ENCODE data around the gene MRPL18. TPM values are rescaled to one million over a fixed set of nuclear protein-coding genes. Genes with fewer than 3 reads are reported as not detected.

The MRPL18 gene
- total and polyA plus RNA-seq, 9 of the 15 experiments (the other 6 are each of a cell fraction or from before 2014, with no cell fraction given), result 149 to 456 (median 196) TPM

DNA sequence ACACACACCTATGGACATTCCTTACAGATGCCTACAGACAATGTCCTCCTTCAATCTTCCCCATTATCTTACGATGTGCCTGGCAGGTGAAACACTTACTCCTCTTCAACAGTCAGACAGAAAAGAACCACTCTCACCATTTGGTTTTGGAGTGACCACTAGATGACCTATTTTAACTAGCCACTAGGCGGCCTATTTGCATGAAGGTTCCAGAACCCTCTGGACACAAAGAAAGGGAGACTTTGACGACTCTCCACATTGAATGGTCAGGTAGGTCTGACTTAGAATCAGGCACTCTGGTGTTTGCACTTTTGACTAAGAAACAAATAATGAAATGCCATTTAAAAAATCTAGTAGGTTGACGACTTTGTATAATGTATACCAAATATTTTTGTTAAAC, 51.8 kb downstream of the MRPL18 start (continued):
- TF ChIP-seq, protein P1, sequence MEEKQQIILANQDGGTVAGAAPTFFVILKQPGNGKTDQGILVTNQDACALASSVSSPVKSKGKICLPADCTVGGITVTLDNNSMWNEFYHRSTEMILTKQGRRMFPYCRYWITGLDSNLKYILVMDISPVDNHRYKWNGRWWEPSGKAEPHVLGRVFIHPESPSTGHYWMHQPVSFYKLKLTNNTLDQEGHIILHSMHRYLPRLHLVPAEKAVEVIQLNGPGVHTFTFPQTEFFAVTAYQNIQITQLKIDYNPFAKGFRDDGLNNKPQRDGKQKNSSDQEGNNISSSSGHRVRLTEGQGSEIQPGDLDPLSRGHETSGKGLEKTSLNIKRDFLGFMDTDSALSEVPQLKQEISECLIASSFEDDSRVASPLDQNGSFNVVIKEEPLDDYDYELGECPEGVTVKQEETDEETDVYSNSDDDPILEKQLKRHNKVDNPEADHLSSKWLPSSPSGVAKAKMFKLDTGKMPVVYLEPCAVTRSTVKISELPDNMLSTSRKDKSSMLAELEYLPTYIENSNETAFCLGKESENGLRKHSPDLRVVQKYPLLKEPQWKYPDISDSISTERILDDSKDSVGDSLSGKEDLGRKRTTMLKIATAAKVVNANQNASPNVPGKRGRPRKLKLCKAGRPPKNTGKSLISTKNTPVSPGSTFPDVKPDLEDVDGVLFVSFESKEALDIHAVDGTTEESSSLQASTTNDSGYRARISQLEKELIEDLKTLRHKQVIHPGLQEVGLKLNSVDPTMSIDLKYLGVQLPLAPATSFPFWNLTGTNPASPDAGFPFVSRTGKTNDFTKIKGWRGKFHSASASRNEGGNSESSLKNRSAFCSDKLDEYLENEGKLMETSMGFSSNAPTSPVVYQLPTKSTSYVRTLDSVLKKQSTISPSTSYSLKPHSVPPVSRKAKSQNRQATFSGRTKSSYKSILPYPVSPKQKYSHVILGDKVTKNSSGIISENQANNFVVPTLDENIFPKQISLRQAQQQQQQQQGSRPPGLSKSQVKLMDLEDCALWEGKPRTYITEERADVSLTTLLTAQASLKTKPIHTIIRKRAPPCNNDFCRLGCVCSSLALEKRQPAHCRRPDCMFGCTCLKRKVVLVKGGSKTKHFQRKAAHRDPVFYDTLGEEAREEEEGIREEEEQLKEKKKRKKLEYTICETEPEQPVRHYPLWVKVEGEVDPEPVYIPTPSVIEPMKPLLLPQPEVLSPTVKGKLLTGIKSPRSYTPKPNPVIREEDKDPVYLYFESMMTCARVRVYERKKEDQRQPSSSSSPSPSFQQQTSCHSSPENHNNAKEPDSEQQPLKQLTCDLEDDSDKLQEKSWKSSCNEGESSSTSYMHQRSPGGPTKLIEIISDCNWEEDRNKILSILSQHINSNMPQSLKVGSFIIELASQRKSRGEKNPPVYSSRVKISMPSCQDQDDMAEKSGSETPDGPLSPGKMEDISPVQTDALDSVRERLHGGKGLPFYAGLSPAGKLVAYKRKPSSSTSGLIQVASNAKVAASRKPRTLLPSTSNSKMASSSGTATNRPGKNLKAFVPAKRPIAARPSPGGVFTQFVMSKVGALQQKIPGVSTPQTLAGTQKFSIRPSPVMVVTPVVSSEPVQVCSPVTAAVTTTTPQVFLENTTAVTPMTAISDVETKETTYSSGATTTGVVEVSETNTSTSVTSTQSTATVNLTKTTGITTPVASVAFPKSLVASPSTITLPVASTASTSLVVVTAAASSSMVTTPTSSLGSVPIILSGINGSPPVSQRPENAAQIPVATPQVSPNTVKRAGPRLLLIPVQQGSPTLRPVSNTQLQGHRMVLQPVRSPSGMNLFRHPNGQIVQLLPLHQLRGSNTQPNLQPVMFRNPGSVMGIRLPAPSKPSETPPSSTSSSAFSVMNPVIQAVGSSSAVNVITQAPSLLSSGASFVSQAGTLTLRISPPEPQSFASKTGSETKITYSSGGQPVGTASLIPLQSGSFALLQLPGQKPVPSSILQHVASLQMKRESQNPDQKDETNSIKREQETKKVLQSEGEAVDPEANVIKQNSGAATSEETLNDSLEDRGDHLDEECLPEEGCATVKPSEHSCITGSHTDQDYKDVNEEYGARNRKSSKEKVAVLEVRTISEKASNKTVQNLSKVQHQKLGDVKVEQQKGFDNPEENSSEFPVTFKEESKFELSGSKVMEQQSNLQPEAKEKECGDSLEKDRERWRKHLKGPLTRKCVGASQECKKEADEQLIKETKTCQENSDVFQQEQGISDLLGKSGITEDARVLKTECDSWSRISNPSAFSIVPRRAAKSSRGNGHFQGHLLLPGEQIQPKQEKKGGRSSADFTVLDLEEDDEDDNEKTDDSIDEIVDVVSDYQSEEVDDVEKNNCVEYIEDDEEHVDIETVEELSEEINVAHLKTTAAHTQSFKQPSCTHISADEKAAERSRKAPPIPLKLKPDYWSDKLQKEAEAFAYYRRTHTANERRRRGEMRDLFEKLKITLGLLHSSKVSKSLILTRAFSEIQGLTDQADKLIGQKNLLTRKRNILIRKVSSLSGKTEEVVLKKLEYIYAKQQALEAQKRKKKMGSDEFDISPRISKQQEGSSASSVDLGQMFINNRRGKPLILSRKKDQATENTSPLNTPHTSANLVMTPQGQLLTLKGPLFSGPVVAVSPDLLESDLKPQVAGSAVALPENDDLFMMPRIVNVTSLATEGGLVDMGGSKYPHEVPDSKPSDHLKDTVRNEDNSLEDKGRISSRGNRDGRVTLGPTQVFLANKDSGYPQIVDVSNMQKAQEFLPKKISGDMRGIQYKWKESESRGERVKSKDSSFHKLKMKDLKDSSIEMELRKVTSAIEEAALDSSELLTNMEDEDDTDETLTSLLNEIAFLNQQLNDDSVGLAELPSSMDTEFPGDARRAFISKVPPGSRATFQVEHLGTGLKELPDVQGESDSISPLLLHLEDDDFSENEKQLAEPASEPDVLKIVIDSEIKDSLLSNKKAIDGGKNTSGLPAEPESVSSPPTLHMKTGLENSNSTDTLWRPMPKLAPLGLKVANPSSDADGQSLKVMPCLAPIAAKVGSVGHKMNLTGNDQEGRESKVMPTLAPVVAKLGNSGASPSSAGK (IDR thresholded peaks at IDR 0.05), result 0 out of 2 replicates have a peak, but pooled peaks have one; percentile 7
- peak in 1 of 3 experiments; percentile 18 for TF ChIP-seq YY1 (IDR thresholded peaks at IDR 0.05; ENCODE audit: borderline replicate concordance in 1 of 3, control insufficient read depth in 1 of 3, extremely low read depth in 1 of 3, insufficient read depth in 3 of 3, insufficient read length in 1 of 3, insufficient replicate concordance in 2 of 3, low read depth in 1 of 3, low read length in 2 of 3)
- TF ChIP-seq RAD21 (CRISPR knock-in tag; conservative IDR thresholded peaks at IDR 0.05 in 1 of 2, IDR thresholded peaks at IDR 0.05 in 1 of 2), result peak in 1 of 2 experiments; percentile 57; a peak in 2 of 4 replicates
- peak; percentile 38; the same call in 1 of the 2 replicates for TF ChIP-seq EP300 (IDR thresholded peaks at IDR 0.05; ENCODE audit: low read length)
- TF ChIP-seq, protein P2, sequence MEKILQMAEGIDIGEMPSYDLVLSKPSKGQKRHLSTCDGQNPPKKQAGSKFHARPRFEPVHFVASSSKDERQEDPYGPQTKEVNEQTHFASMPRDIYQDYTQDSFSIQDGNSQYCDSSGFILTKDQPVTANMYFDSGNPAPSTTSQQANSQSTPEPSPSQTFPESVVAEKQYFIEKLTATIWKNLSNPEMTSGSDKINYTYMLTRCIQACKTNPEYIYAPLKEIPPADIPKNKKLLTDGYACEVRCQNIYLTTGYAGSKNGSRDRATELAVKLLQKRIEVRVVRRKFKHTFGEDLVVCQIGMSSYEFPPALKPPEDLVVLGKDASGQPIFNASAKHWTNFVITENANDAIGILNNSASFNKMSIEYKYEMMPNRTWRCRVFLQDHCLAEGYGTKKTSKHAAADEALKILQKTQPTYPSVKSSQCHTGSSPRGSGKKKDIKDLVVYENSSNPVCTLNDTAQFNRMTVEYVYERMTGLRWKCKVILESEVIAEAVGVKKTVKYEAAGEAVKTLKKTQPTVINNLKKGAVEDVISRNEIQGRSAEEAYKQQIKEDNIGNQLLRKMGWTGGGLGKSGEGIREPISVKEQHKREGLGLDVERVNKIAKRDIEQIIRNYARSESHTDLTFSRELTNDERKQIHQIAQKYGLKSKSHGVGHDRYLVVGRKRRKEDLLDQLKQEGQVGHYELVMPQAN (IDR thresholded peaks at IDR 0.05; ENCODE audit: borderline replicate concordance), result no peak
- no peak for TF ChIP-seq ZNF384 (IDR thresholded peaks at IDR 0.05; ENCODE audit: low read depth, low read length)
- TF ChIP-seq, protein P3, sequence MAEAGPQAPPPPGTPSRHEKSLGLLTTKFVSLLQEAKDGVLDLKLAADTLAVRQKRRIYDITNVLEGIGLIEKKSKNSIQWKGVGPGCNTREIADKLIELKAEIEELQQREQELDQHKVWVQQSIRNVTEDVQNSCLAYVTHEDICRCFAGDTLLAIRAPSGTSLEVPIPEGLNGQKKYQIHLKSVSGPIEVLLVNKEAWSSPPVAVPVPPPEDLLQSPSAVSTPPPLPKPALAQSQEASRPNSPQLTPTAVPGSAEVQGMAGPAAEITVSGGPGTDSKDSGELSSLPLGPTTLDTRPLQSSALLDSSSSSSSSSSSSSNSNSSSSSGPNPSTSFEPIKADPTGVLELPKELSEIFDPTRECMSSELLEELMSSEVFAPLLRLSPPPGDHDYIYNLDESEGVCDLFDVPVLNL (CRISPR knock-in tag; IDR thresholded peaks at IDR 0.05; ENCODE audit: low read depth), result no peak
- TF ChIP-seq, protein P4, sequence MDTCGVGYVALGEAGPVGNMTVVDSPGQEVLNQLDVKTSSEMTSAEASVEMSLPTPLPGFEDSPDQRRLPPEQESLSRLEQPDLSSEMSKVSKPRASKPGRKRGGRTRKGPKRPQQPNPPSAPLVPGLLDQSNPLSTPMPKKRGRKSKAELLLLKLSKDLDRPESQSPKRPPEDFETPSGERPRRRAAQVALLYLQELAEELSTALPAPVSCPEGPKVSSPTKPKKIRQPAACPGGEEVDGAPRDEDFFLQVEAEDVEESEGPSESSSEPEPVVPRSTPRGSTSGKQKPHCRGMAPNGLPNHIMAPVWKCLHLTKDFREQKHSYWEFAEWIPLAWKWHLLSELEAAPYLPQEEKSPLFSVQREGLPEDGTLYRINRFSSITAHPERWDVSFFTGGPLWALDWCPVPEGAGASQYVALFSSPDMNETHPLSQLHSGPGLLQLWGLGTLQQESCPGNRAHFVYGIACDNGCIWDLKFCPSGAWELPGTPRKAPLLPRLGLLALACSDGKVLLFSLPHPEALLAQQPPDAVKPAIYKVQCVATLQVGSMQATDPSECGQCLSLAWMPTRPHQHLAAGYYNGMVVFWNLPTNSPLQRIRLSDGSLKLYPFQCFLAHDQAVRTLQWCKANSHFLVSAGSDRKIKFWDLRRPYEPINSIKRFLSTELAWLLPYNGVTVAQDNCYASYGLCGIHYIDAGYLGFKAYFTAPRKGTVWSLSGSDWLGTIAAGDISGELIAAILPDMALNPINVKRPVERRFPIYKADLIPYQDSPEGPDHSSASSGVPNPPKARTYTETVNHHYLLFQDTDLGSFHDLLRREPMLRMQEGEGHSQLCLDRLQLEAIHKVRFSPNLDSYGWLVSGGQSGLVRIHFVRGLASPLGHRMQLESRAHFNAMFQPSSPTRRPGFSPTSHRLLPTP (IDR thresholded peaks at IDR 0.05; ENCODE audit: borderline replicate concordance, extremely low read depth, insufficient read length), result no peak

Data from K562 (cell line).